ENCODE data around the gene SLC6A18.

SLC6A18 gene

GRCh38 chr5:1214163-1214935 is 10.8 kb upstream of the SLC6A18 start:
- TF ChIP-seq REST (IDR thresholded peaks at IDR 0.05; ENCODE audit: insufficient read depth in 1 of 2, low read depth in 2 of 2, low read length in 2 of 2) (no peak), SIN3A (IDR thresholded peaks at IDR 0.05; ENCODE audit: borderline replicate concordance, insufficient read depth, low read length) (no peak), FOXP2 (optimal IDR thresholded peaks at IDR 0.05; ENCODE audit: borderline replicate concordance, extremely low read depth, extremely low read length, insufficient read depth) (no peak), TAF1 (IDR thresholded peaks at IDR 0.05; ENCODE audit: borderline replicate concordance, insufficient read depth, low read length) (no peak), POLR2AphosphoS5 (IDR thresholded peaks at IDR 0.05; ENCODE audit: low read depth, low read length) (no peak)

- TF ChIP-seq TAF1 (IDR thresholded peaks at IDR 0.05; ENCODE audit: borderline replicate concordance, insufficient read depth, low read length) (no peak), SIN3A (IDR thresholded peaks at IDR 0.05; ENCODE audit: borderline replicate concordance, insufficient read depth, low read length) (no peak), FOXP2 (optimal IDR thresholded peaks at IDR 0.05; ENCODE audit: borderline replicate concordance, extremely low read depth, extremely low read length, insufficient read depth) (no peak), POLR2AphosphoS5 (IDR thresholded peaks at IDR 0.05; ENCODE audit: low read depth, low read length) (no peak), REST (IDR thresholded peaks at IDR 0.05; ENCODE audit: insufficient read depth in 1 of 2, low read depth in 2 of 2, low read length in 2 of 2) (no peak)
Observed at GRCh38 chr5:1214936-1215220, 10.3 kb upstream of the SLC6A18 start.

- TF ChIP-seq REST (IDR thresholded peaks at IDR 0.05; ENCODE audit: insufficient read depth in 1 of 2, low read depth in 2 of 2, low read length in 2 of 2) (no peak), TAF1 (IDR thresholded peaks at IDR 0.05; ENCODE audit: borderline replicate concordance, insufficient read depth, low read length) (no peak), SIN3A (IDR thresholded peaks at IDR 0.05; ENCODE audit: borderline replicate concordance, insufficient read depth, low read length) (no peak)
Observed at GRCh38 chr5:1215320-1216096, 9.7 kb upstream of the SLC6A18 start.

- no peak for TF ChIP-seq REST (IDR thresholded peaks at IDR 0.05; ENCODE audit: insufficient read depth in 1 of 2, low read depth in 2 of 2, low read length in 2 of 2)
- no peak for TF ChIP-seq POLR2AphosphoS5 (IDR thresholded peaks at IDR 0.05; ENCODE audit: low read depth, low read length)
- TF ChIP-seq TAF1 (IDR thresholded peaks at IDR 0.05; ENCODE audit: borderline replicate concordance, insufficient read depth, low read length) = no peak
- no peak for TF ChIP-seq FOXP2 (optimal IDR thresholded peaks at IDR 0.05; ENCODE audit: borderline replicate concordance, extremely low read depth, extremely low read length, insufficient read depth)
- TF ChIP-seq SIN3A (IDR thresholded peaks at IDR 0.05; ENCODE audit: borderline replicate concordance, insufficient read depth, low read length) = no peak
Observed at GRCh38 chr5:1216211-1216917, 8.8 kb upstream of the SLC6A18 start.

All from PFSK-1 (cell line).